Middle frontal gyrus (tissue), 1 donor: ENCODE data around the gene GRIK1.

Experiments used
- DNase-seq: peaks from one replicate; pipeline ENCODE4 v3.0.0-alpha.2; 2015; ENCODE audit warnings: low spot score; ENCODE audit errors: extremely low spot score

GRIK1 gene

GRCh38 chr21:29487154-29487553 lies 452.6 kb downstream of the GRIK1 start:
- peak; percentile 11 for DNase-seq
